ENCODE data around the gene MRPL28.

DNA sequence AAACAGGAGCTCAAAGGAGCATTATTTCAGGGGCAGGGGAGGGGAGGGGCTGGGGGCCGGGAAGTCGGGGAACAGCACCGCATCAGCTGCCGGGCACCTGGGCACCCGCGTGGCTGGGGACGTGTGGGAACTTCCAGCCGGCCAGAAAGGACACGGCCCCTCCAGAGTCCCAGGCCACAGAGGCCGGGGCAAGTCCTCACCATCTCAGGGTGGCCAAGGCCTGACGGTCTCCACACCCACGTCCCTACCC, 10.3 kb upstream of the MRPL28 start:
- TF ChIP-seq, protein P1, sequence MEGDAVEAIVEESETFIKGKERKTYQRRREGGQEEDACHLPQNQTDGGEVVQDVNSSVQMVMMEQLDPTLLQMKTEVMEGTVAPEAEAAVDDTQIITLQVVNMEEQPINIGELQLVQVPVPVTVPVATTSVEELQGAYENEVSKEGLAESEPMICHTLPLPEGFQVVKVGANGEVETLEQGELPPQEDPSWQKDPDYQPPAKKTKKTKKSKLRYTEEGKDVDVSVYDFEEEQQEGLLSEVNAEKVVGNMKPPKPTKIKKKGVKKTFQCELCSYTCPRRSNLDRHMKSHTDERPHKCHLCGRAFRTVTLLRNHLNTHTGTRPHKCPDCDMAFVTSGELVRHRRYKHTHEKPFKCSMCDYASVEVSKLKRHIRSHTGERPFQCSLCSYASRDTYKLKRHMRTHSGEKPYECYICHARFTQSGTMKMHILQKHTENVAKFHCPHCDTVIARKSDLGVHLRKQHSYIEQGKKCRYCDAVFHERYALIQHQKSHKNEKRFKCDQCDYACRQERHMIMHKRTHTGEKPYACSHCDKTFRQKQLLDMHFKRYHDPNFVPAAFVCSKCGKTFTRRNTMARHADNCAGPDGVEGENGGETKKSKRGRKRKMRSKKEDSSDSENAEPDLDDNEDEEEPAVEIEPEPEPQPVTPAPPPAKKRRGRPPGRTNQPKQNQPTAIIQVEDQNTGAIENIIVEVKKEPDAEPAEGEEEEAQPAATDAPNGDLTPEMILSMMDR (IDR thresholded peaks at IDR 0.05) = no peak
- no peak for TF ChIP-seq EP300 (IDR thresholded peaks at IDR 0.05)

Measured in tibial nerve (tissue), 4 donors.